Renal cortex interstitium (tissue), 15 donors: Measurements from ENCODE around the gene SLC35E2B. TPM values are rescaled to one million over a fixed set of nuclear protein-coding genes. Genes with fewer than 3 reads are reported as not detected.
"Not testable (repeated sequence)": the region's sequence is repeated elsewhere in the genome, so short reads cannot be mapped to it uniquely, and the experiment has no call there.

Experiments
- DNase-seq, 11 donors: peaks; one replicate each; pipeline ENCODE4 v3.0.0-alpha.2; 2013; ENCODE audit warnings: low read depth in 9 of 11, low spot score in 4 of 11; ENCODE audit errors: extremely low read depth in 1 of 11
- long read RNA-seq, 16 experiments: transcript quantifications; one replicate each; lab custom pipeline, GENCODE V29; 2026
- polyA plus RNA-seq, 3 donors: library from polyadenylated mRNA; unstranded; fragments of 120-200 nt; gene quantifications; one replicate each; pipeline ENCODE4 v1.2.1, GENCODE V29; 2013; ENCODE audit not compliant: insufficient read length in 3 of 3

The SLC35E2B gene
- 10 to 100 TPM; 66.8 to 81.4 (median 67.8) TPM for polyA plus RNA-seq
- long read RNA-seq, donor 1, full-length matches to known transcripts: 1 of 6 reads
- long read RNA-seq, donor 1, partial matches to known transcripts: 5 of 6 reads
- long read RNA-seq, donor 1, other reads (novel, unspliced or antisense): 0 of 6 reads
- long read RNA-seq, donor 2, full-length matches to known transcripts: 3 of 3 reads
- long read RNA-seq, donor 2, partial matches to known transcripts: 0 of 3 reads
- long read RNA-seq, donor 2, other reads (novel, unspliced or antisense): 0 of 3 reads
- long read RNA-seq, donor 3, full-length matches to known transcripts: 14 of 14 reads
- long read RNA-seq, donor 3, partial matches to known transcripts: 0 of 14 reads
- long read RNA-seq, donor 3, other reads (novel, unspliced or antisense): 0 of 14 reads
- long read RNA-seq, donor 4, full-length matches to known transcripts: 4 of 4 reads
- long read RNA-seq, donor 4, partial matches to known transcripts: 0 of 4 reads
- long read RNA-seq, donor 4, other reads (novel, unspliced or antisense): 0 of 4 reads
- long read RNA-seq, donor 5: 0 reads
- long read RNA-seq, donor 6, full-length matches to known transcripts: 10 of 28 reads
- long read RNA-seq, donor 6, partial matches to known transcripts: 18 of 28 reads
- long read RNA-seq, donor 6, other reads (novel, unspliced or antisense): 0 of 28 reads
- long read RNA-seq, donor 7, full-length matches to known transcripts: 11 of 24 reads
- long read RNA-seq, donor 7, partial matches to known transcripts: 13 of 24 reads
- long read RNA-seq, donor 7, other reads (novel, unspliced or antisense): 0 of 24 reads
- long read RNA-seq, donor 8, full-length matches to known transcripts: 7 of 73 reads
- long read RNA-seq, donor 8, partial matches to known transcripts: 61 of 73 reads
- long read RNA-seq, donor 8, other reads (novel, unspliced or antisense): 5 of 73 reads
- long read RNA-seq, donor 9, full-length matches to known transcripts: 9 of 19 reads
- long read RNA-seq, donor 9, partial matches to known transcripts: 10 of 19 reads
- long read RNA-seq, donor 9, other reads (novel, unspliced or antisense): 0 of 19 reads
- long read RNA-seq, donor 10, full-length matches to known transcripts: 7 of 7 reads
- long read RNA-seq, donor 10, partial matches to known transcripts: 0 of 7 reads
- long read RNA-seq, donor 10, other reads (novel, unspliced or antisense): 0 of 7 reads
- long read RNA-seq, donor 11, full-length matches to known transcripts: 8 of 31 reads
- long read RNA-seq, donor 11, partial matches to known transcripts: 23 of 31 reads
- long read RNA-seq, donor 11, other reads (novel, unspliced or antisense): 0 of 31 reads
- long read RNA-seq, donor 12, full-length matches to known transcripts: 1 of 1 reads
- long read RNA-seq, donor 12, partial matches to known transcripts: 0 of 1 reads
- long read RNA-seq, donor 12, other reads (novel, unspliced or antisense): 0 of 1 reads
- long read RNA-seq, donor 13, full-length matches to known transcripts: 11 of 40 reads
- long read RNA-seq, donor 13, partial matches to known transcripts: 29 of 40 reads
- long read RNA-seq, donor 13, other reads (novel, unspliced or antisense): 0 of 40 reads
- long read RNA-seq, donor 14, full-length matches to known transcripts: 10 of 34 reads
- long read RNA-seq, donor 14, partial matches to known transcripts: 24 of 34 reads
- long read RNA-seq, donor 14, other reads (novel, unspliced or antisense): 0 of 34 reads
- long read RNA-seq, donor 15, full-length matches to known transcripts: 5 of 5 reads
- long read RNA-seq, donor 15, partial matches to known transcripts: 0 of 5 reads
- long read RNA-seq, donor 15, other reads (novel, unspliced or antisense): 0 of 5 reads
- long read RNA-seq, donor 16, full-length matches to known transcripts: 39 of 73 reads
- long read RNA-seq, donor 16, partial matches to known transcripts: 25 of 73 reads
- long read RNA-seq, donor 16, other reads (novel, unspliced or antisense): 9 of 73 reads

- DNase-seq: peak; percentile 61 to 93 (median 86)
Observed at GRCh38 chr1:1692714-1693647, at the start of gene SLC35E2B. Gene SLC35E2B (minus strand): TSS chr1:1692795. CDS start chr1:1676699, 16,096 bp downstream.

- not testable (repeated sequence) for DNase-seq
Observed at GRCh38 chr1:1741013-1741412, 48.4 kb upstream of the SLC35E2B start.

GRCh38 chr1:1738799-1739337 lies 46.3 kb upstream of the SLC35E2B start:
- not testable (repeated sequence) for DNase-seq

- not testable (repeated sequence) for DNase-seq
Observed at GRCh38 chr1:1737675-1738590, 45.3 kb upstream of the SLC35E2B start.

- DNase-seq: no peak
Observed at GRCh38 chr1:1732381-1732780, 39.8 kb upstream of the SLC35E2B start.

- DNase-seq: no peak
Observed at GRCh38 chr1:1730870-1731269, 38.3 kb upstream of the SLC35E2B start.

GRCh38 chr1:1730230-1730629 lies 37.6 kb upstream of the SLC35E2B start:
- not testable (repeated sequence) for DNase-seq

- DNase-seq: not testable (repeated sequence)
Observed at GRCh38 chr1:1729116-1729816, 36.7 kb upstream of the SLC35E2B start.

GRCh38 chr1:1728308-1729005 lies 35.9 kb upstream of the SLC35E2B start:
- DNase-seq: not testable (repeated sequence)

- not testable (repeated sequence) for DNase-seq
Observed at GRCh38 chr1:1727131-1727651, 34.6 kb upstream of the SLC35E2B start.

- not testable (repeated sequence) for DNase-seq
Observed at GRCh38 chr1:1726088-1726487, 33.5 kb upstream of the SLC35E2B start.

- DNase-seq: peak; percentile 85 to 100 (median 100)
Observed at GRCh38 chr1:1724035-1724864, 31.7 kb upstream of the SLC35E2B start, which contains the start of gene CDK11A. Gene CDK11A (minus strand): TSS chr1:1724357. CDS start chr1:1722818, 1,539 bp downstream.

- DNase-seq: no peak
Observed at GRCh38 chr1:1721201-1721600, 28.6 kb upstream of the SLC35E2B start.
